Measurements from ENCODE around the gene PPP2R3B. TPM values are rescaled to one million over a fixed set of nuclear protein-coding genes. Genes with fewer than 3 reads are reported as not detected.

PPP2R3B gene
- total and polyA plus RNA-seq, 2 donors (not counting 1 experiment from before 2014, with no cell fraction given) = 43.3 to 47.6 TPM

DNA sequence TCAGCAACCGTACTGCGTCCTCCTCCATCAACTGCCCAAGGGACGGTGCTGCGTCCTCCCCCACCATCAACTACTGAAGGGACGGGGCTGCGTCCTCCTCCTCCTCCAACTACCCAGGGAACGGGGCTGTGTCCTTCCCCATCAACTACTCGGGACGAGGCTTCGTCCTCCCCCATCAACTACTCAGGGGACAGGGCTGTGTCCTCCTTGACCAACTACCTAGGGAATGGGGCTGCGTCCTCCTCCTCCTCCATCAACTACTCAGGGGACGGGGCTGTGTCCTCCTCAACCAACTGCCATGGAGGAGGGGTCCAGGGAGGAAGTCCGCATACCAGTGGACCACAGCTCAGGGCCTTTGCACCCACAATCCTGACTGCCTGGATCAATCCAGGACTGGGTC, 24.4 kb downstream of the PPP2R3B start:
- intact Hi-C loops (cut with micrococcal nuclease) = no loop called here
- H3K9me3 ChIP-seq (ENCODE audit: control extremely low read depth in 1 of 3, control insufficient read depth in 2 of 3, insufficient read depth in 1 of 3, low read length in 2 of 3) = peaks cover 2 to 53% (median 7%) of the 10 kb centered on the region in 3 donors
- H3K9ac ChIP-seq (ENCODE audit: low read length) = no peak overlapping the region
- WGBS (ENCODE audit: insufficient coverage) = 98% methylated on average over 12 of the region's 13 CpGs
- H3K4me3 Mint-ChIP-seq = no peak overlapping the region
- peaks cover 2% of the 10 kb centered on the region for H3K9me3 Mint-ChIP-seq (ENCODE audit: insufficient read depth)
- H3K4me3 ChIP-seq (ENCODE audit: control extremely low read depth in 1 of 5, extremely low read depth in 1 of 5, insufficient read depth in 1 of 5, low read depth in 2 of 5, low read length in 4 of 5) = no peak overlapping the region
- no peak overlapping the region for H2AFZ ChIP-seq (ENCODE audit: insufficient read depth, low read depth, low read length, poor library complexity, severe bottlenecking)
- H3K36me3 ChIP-seq (replicated peaks in 1 of 2; ENCODE audit: control extremely low read depth in 1 of 2, control insufficient read depth in 1 of 2, extremely low read depth in 1 of 2, insufficient read depth in 2 of 2, low read length in 1 of 2) = peaks cover 0 to 24% of the 10 kb centered on the region in 2 experiments
- no peaks in the 10 kb centered on the region for H3K27me3 Mint-ChIP-seq
- no peak overlapping the region for H3K4me2 ChIP-seq (replicated peaks; ENCODE audit: low read depth, low read length, poor library complexity, severe bottlenecking)
- ChIA-PET CTCF (no interaction called here), POLR2A (no interaction called here)
- H3K4me1 ChIP-seq (ENCODE audit: control insufficient read depth in 2 of 2, insufficient read depth in 2 of 2, low read length in 2 of 2) = no peaks in the 10 kb centered on the region
- peaks cover 15% of the 10 kb centered on the region for H3K79me2 ChIP-seq (ENCODE audit: control insufficient read depth, insufficient read depth, low read length)
- H3K27ac Mint-ChIP-seq = no peak overlapping the region
- H3K27me3 ChIP-seq (replicated peaks in 1 of 4; ENCODE audit: control extremely low read depth in 1 of 4, control insufficient read depth in 3 of 4, insufficient read depth in 4 of 4, low read length in 3 of 4) = no peaks in the 10 kb centered on the region
- H3K4me1 Mint-ChIP-seq = no peaks in the 10 kb centered on the region
- no peak overlapping the region for H3K27ac ChIP-seq (ENCODE audit: low read length in 2 of 2)
- no peak for ATAC-seq (ENCODE audit: low read depth)
- no peak for DNase-seq
- TF ChIP-seq EZH2 (IDR thresholded peaks at IDR 0.05; ENCODE audit: borderline replicate concordance, insufficient read depth, low read depth, low read length, poor library complexity, severe bottlenecking) = no peak
- TF ChIP-seq, protein P1, sequence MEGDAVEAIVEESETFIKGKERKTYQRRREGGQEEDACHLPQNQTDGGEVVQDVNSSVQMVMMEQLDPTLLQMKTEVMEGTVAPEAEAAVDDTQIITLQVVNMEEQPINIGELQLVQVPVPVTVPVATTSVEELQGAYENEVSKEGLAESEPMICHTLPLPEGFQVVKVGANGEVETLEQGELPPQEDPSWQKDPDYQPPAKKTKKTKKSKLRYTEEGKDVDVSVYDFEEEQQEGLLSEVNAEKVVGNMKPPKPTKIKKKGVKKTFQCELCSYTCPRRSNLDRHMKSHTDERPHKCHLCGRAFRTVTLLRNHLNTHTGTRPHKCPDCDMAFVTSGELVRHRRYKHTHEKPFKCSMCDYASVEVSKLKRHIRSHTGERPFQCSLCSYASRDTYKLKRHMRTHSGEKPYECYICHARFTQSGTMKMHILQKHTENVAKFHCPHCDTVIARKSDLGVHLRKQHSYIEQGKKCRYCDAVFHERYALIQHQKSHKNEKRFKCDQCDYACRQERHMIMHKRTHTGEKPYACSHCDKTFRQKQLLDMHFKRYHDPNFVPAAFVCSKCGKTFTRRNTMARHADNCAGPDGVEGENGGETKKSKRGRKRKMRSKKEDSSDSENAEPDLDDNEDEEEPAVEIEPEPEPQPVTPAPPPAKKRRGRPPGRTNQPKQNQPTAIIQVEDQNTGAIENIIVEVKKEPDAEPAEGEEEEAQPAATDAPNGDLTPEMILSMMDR (IDR thresholded peaks at IDR 0.05) = no peak
- H4K20me1 ChIP-seq (ENCODE audit: control insufficient read depth, insufficient read depth, low read length, poor library complexity, severe bottlenecking) = no peaks in the 10 kb centered on the region

DNA sequence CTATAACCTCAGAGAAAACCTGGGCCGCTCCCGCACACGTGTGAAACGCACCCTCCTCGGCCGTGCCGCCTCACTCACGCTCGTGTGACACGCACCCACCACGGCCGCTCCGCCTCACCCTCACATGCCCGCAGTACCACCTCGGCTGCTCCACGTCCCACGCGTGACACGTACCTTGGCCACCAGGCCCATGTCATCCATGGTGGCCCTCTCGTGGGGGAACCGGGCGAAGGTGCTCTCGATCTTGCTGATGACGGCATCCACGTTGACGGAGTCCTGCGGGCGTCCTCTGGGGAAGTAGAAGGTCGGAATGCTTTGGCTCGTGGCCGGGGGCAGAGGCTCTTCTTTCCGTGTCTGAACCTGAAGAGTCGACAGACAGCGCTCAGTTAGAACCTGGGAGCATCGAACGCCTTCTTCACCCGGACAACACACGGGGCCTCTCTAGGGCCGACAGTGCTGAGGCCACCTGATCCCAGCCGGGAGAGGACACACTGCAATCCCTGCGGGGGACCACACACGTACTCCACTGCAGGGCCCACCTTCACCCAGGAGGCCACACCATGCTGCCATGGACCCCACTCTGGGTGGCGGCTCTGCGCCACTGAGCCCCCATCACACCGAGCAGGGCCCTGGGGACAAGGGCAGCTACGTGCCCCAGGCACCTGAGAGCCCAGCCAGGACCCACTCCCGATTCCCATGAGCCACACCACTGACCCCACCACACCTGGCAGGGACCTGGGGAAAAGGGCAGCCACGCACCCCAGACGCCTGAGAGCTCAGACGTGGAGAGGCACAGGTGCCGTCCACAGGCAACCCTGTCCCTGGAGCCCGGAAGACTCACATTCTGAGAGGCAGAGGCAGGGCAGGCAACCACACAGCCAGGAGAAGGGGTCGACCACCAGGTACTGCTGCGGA, 25.2 kb downstream of the PPP2R3B start:
- DNase-seq (no peak), ATAC-seq (ENCODE audit: low read depth) (no peak)
- Mint-ChIP-seq H3K27me3 (no peaks in the 10 kb centered on the region), H3K9me3 (ENCODE audit: insufficient read depth) (peaks cover 2% of the 10 kb centered on the region), H3K27ac (no peak overlapping the region), H3K4me3 (no peak overlapping the region), H3K4me1 (no peaks in the 10 kb centered on the region)
- no peak overlapping the region for H3K4me3 ChIP-seq (ENCODE audit: control extremely low read depth in 1 of 5, extremely low read depth in 1 of 5, insufficient read depth in 1 of 5, low read depth in 2 of 5, low read length in 4 of 5)
- POLR2A ChIA-PET = no interaction called here
- H2AFZ ChIP-seq (ENCODE audit: insufficient read depth, low read depth, low read length, poor library complexity, severe bottlenecking) = no peak overlapping the region
- WGBS (ENCODE audit: insufficient coverage) = 95% methylated on average over 54 of the region's 54 CpGs
- CTCF ChIA-PET = no interaction called here
- intact Hi-C loops (cut with micrococcal nuclease) = no loop called here
- no peak overlapping the region for H3K9ac ChIP-seq (ENCODE audit: low read length)
- peaks cover 0 to 24% of the 10 kb centered on the region in 2 experiments for H3K36me3 ChIP-seq (replicated peaks in 1 of 2; ENCODE audit: control extremely low read depth in 1 of 2, control insufficient read depth in 1 of 2, extremely low read depth in 1 of 2, insufficient read depth in 2 of 2, low read length in 1 of 2)
- H3K9me3 ChIP-seq (ENCODE audit: control extremely low read depth in 1 of 3, control insufficient read depth in 2 of 3, insufficient read depth in 1 of 3, low read length in 2 of 3) = peaks cover 2 to 60% (median 7%) of the 10 kb centered on the region in 3 donors
- no peak overlapping the region for H3K27ac ChIP-seq (ENCODE audit: low read length in 2 of 2)
- H3K4me1 ChIP-seq (ENCODE audit: control insufficient read depth in 2 of 2, insufficient read depth in 2 of 2, low read length in 2 of 2) = no peaks in the 10 kb centered on the region
- H3K79me2 ChIP-seq (ENCODE audit: control insufficient read depth, insufficient read depth, low read length) = peaks cover 14% of the 10 kb centered on the region
- no peaks in the 10 kb centered on the region for H3K27me3 ChIP-seq (replicated peaks in 1 of 4; ENCODE audit: control extremely low read depth in 1 of 4, control insufficient read depth in 3 of 4, insufficient read depth in 4 of 4, low read length in 3 of 4)
- TF ChIP-seq, protein P1 (IDR thresholded peaks at IDR 0.05) = no peak
- TF ChIP-seq EZH2 (IDR thresholded peaks at IDR 0.05; ENCODE audit: borderline replicate concordance, insufficient read depth, low read depth, low read length, poor library complexity, severe bottlenecking) = no peak
- no peaks in the 10 kb centered on the region for H4K20me1 ChIP-seq (ENCODE audit: control insufficient read depth, insufficient read depth, low read length, poor library complexity, severe bottlenecking)
- H3K4me2 ChIP-seq (replicated peaks; ENCODE audit: low read depth, low read length, poor library complexity, severe bottlenecking) = no peak overlapping the region
